G401.6 (cell line): Measurements from ENCODE around the gene DACT3.
"Not testable (repeated sequence)": the region's sequence is repeated elsewhere in the genome, so short reads cannot be mapped to it uniquely, and the experiment has no call there.

Source experiments
- FAIRE-seq: peaks from 2 replicates; lab custom pipeline; 2012; peaks lifted over from hg19 to GRCh38; lab: Jason Lieb, UNC

The DACT3 gene

GRCh38 chr19:46634045-46634655 is 26.8 kb downstream of the DACT3 start:
- peak; percentile 71 for FAIRE-seq

DNA sequence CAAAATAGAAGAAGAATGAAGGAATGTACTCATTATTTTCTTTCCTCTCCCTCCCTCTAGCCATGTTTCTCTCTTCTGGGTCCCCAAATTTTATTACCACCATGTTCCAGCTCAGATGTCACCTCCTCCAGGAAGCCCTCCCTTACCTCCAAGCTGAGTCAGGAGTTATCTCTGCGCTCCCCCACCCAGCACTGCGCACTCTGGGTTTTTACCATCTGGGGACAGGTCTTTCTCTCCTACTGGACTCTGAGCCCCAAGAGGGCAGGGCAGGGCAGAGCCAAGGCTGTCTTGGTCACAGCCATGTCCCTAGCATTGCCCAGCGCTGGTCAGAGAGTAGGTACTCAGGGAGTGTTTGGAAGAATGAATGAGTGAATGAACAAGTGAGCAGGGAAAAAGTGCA is 27.9 kb downstream of the DACT3 start:
- FAIRE-seq: no peak

DNA sequence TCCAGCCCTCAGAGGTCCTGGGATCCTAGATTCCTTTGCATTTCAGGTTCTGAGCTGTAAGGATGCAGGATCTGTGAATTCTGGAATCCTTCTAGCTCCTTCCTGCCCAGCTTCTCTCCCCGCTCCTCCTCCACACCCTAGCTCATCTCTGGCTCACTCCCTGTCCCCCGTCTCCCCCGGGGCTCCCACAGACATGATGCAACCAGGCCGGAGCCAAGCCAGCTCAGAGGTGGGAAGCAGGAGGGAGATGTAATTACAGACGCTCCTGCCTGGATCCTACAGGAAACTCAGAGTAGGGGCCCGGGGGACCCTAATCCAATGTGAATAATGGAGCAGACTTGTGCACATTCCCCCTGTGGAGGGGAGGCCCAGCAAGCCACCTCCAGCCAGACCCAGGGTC is 29.5 kb downstream of the DACT3 start:
- no peak for FAIRE-seq

DNA sequence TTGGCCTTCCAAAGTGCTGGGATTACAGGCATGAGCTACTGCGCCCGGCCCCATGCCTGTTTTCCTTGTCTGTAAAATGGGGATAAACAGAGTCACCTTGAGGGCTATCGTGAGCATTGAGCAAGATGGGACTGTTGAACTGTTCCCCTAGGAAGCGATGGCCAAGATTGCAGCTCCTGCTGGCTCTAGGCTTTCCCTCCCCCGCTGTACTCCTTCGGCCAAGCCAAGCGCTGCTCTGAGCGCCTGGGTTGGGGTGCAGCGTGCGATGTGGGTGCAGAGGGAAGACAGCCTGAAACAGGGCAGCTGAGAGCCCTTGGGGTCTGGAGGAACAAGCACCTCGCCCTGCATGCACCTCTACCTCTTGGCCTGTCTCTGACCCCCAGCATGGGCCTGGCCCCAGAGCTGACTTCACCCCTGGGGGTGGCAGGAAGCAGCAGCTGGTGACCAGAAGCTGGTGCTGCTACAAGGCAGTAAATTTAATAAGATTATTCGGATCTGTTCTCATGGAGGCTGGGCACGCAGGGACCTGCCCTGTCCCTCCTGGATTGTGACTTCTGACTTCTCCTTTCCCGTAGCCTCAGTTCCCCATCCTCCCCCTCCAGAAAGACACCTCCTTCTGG is 30.3 kb downstream of the DACT3 start:
- FAIRE-seq: no peak

DNA sequence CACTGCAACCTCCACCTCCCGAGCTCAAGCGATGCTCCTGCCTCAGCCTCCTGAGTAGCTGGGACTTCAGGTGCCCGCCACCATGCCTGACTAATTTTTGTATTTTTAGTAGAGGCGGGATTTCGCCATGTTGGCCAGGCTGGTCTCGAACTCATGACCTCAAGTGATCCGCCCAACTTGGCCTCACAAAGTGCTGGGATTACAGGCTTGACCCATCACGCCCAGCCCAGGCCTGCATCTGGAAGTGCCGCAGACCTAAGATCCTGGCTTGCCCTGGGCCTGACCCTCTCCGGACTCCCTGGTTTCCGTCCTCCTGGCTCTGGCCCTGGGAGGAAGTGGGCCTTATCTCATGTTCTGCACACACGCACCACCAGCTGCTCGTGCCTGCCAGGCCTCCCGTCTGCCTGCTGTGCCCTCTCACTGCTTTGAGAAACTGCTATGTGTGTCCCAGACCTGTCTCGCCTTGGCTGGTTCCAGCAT is 31.4 kb downstream of the DACT3 start:
- no peak for FAIRE-seq

DNA sequence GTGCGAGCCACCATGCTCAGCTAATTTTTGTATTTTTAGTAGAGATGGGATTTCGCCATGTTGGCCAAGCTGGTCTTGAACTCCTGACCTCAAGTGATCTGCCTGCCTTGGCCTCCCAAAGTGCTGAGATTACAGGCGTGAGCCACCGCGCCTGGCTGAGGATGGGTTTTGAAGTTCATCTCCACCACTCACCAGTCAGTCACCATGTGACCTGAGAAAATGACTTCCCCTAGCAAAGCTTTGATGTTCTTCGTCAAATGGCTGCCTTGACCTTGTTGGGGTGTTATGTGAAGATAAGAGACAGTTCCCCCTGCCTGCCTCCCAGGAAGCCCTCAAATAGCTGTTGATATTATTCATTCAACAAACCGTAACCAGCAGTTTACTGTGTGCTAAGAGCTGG is 32.0 kb downstream of the DACT3 start:
- FAIRE-seq: not testable (repeated sequence)

GRCh38 chr19:46626446-46626845 is 34.5 kb downstream of the DACT3 start:
- FAIRE-seq: no peak

- FAIRE-seq: no peak
These were observed 35.3 kb downstream of the DACT3 start for GRCh38 chr19:46625731-46626130.

DNA sequence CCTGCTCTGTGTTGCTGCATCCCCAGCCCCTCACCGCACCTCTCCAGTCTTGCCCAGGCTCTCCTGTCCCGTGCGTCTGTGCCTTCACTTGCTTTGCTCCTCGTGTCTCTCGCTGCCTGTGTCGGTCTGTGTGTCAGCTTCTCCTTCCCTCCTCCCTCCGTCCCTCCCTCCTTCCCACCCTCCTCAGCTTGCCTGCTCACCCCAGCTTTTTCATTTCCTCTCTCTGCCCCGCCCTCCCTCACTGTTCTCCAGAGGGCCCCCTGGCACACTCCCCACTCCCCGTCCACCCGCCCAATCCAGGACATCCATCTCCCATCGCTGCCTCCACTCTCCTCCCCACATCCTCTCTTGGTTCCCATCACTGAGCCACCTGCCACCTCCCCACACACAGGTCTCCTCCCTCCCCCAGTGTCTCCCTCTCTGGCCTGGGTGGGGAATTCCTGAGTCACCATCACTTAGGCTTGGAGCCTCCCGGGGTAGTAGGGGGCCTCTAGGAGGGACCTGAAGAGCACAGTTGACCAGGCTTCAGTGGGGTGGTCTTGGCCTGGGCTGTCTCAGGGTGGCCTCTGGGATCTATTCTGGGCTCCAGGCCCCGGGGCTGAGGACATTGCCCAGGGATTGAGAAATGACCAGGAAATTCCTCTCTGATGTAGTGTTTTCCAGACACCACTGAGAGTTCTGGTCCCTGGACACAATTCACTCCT is 35.9 kb downstream of the DACT3 start, which contains the start of gene PTGIR:
TSS of gene PTGIR (minus strand) at position 132 of the 704 bp plus-strand sequence. CDS start 864 bp downstream, outside the sequence.
- no peak for FAIRE-seq

- no peak for FAIRE-seq
These were observed 37.0 kb downstream of the DACT3 start for GRCh38 chr19:46623915-46624502.

DNA sequence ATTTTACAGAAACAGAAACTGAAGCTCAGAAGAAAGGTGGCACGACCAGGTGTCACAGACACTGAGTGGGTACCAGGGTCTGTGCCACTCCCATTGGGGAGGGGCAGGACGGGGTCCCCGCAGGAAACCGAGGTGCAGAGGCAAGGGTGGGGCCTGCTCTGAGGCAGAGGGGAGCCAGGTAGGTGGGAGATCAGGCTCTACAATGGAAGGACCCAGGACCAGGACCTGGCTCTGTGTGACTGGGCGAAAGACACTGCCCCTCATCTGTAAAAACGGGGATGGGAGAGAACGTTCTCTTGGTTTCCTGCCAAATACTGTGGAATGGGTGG is 38.9 kb downstream of the DACT3 start:
- FAIRE-seq: no peak

- FAIRE-seq: no peak
These were observed 39.5 kb downstream of the DACT3 start for GRCh38 chr19:46621191-46622117.

DNA sequence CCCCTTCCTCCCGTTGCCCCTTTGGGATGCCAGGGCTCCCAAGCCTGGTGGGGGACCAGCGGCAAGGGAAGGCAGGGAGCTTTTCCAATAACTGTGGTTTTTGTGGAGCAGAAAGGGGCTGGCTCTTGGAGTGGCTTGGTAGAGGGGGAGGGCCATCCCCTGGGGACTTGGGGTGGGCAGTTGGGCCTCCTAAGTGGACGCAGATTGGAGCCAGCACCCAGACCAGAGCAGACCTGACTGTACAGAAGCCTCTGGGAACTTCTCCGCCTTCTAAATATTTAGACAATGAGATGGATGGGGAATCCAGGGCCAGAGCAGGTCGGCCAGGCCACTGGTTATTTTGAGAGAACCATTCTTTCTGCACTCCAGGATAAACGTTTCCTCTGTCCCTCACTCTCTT is 40.3 kb downstream of the DACT3 start:
- FAIRE-seq: no peak

DNA sequence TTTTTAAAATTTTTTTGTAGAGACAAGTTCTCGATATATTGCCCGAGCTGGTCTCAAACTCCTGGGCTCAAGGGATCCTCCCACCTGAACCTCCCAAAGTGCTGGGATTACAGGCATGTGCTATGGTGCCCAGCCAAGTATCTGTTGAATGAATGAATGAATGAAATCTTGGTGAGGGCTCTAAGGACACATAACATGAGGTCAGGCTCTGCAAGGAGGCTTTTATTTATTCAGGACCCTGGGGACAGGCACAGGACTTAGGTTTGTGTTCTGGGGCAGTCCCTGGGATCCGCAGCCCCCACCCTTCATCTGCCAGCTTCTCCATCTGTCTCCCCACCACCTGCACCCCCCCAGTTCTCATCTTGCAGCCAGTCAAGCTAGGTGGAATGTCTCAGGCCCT is 40.7 kb downstream of the DACT3 start:
- no peak for FAIRE-seq

- FAIRE-seq: no peak
These were observed 42.2 kb downstream of the DACT3 start for GRCh38 chr19:46618670-46619231.

GRCh38 chr19:46617601-46618000 is 43.4 kb downstream of the DACT3 start:
- no peak for FAIRE-seq

GRCh38 chr19:46616631-46617322 is 44.2 kb downstream of the DACT3 start:
- FAIRE-seq: no peak

GRCh38 chr19:46615966-46616365 is 45.0 kb downstream of the DACT3 start:
- FAIRE-seq: no peak

GRCh38 chr19:46614114-46614722 is 46.8 kb downstream of the DACT3 start:
- FAIRE-seq: peak; percentile 71

DNA sequence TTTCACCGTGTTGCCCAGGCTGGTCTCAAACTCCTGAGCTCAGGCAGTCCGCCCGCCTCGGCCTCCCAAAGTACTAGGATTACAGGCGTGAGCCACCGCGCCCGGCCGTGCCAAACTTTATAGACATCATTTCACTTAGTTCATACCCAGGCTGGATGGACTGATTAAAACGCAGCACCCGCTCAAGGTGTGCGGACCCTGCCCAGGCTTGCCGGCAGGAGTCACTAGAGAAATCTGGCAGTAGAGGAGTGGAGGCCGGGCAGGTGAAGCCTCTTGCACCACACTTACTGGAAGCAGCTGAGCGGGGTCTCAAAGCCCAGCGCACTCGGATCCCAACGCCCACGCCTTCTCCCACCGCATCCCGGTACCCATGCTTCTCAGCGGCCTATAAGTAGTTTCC is 47.5 kb downstream of the DACT3 start:
- no peak for FAIRE-seq

DNA sequence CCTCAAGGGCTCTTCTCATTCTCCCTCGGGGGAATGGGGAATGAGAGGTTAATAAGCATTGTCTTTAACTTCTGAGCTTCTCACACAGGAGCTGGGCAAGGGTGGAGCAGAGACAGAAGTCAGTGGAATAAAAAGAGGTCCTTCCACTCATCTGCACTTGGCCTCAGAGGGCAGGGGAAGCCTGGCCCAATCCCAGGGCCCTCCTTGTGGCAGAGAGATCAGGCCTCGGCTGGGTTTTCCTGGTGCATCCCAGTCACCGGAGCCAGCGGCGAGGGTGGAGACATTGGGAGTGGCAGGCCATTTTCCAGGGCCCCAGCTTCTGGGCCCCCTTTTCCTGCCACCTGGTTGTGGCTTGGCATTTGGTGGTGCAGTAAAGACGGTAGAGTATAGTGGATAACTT is 49.2 kb downstream of the DACT3 start:
- no peak for FAIRE-seq
